HCT116 (cell line): ENCODE data around the gene AP3B1. TPM values are rescaled to one million over a fixed set of nuclear protein-coding genes. Genes with fewer than 3 reads are reported as not detected.

Experiments used
- ATAC-seq: fragments of 200-7000 bp; cut with Tn5 transposase; 2 replicates; pipeline ENCODE4 v1.9.1; 2020; ENCODE audit warnings: mild to moderate bottlenecking, moderate library complexity
- BruUV-seq: library from RNA; stranded (reverse); fragments of 400-500 nt; replicated peaks from 2 replicates; lab custom pipeline; 2021; lab: Mats Ljungman, UMichigan
- CTCF ChIA-PET: fragments of 300-600 bp; sonication (Branson Sonifier 250); formaldehyde crosslinking; loops from one replicate; lab custom pipeline; 2021; ENCODE audit warnings: antibody characterized with exemption; lab: Charles Lee
- POLR2A ChIA-PET: fragments of 300-600, 350-600 bp; sonication (Branson Sonifier 250); formaldehyde crosslinking; loops from one replicate; lab custom pipeline; 2021; ENCODE audit warnings: antibody characterized with exemption; lab: Charles Lee
- RAD21 ChIA-PET, 2 experiments: fragments of 300-600 bp; sonication (Branson Sonifier 250); formaldehyde crosslinking; loops; one replicate each; lab custom pipeline; 2023; ENCODE audit warnings: low total read pairs in 2 of 2; ENCODE audit not compliant: uncharacterized antibody in 2 of 2, unreplicated experiment in 2 of 2, low non-redundant PET in 1 of 2; lab: Charles Lee
- DNase-seq: peaks from one replicate; pipeline ENCODE4 v3.0.0-alpha.2; 2010; ENCODE audit warnings: low read depth, low spot score
- H2AFZ ChIP-seq: fragments of 200-600 bp; shearing (Covaris generic), sonication (generic); 2 replicates; pipeline ENCODE4 v1.6.1; 2017; ENCODE audit warnings: low read depth, mixed run types, mixed read lengths, antibody characterized with exemption, low read length; ENCODE audit not compliant: poor library complexity, severe bottlenecking
- H3K27ac ChIP-seq: 2 replicates; pipeline ENCODE4 v1.5.1; 2012; ENCODE audit warnings: low read depth, low read length
- H3K27me3 ChIP-seq: fragments of 200-600 bp; sonication (generic); 2 replicates; pipeline ENCODE4 v1.6.1; 2016; ENCODE audit warnings: mixed run types, low read length, mixed read lengths; ENCODE audit not compliant: insufficient read depth
- H3K36me3 ChIP-seq, 2 experiments: fragments of 200-500 bp in 1 of 2; fragments of 200-600 bp in 1 of 2; sonication (Bioruptor generic) in 1 of 2; sonication (generic) in 1 of 2; 2 replicates each; pipeline versions ENCODE4 v1.5.1 to v1.6.1; 2014 to 2016; ENCODE audit warnings: low read length in 2 of 2, inconsistent platforms in 1 of 2, mixed read lengths in 1 of 2, mixed run types in 1 of 2; ENCODE audit not compliant: insufficient read depth in 2 of 2, control insufficient read depth in 1 of 2
- H3K4me1 ChIP-seq, 2 experiments: fragments of 200-600 bp in 1 of 2; sonication (generic) in 1 of 2; 2 replicates each; pipeline versions ENCODE4 v1.5.1 to v1.6.1; 2012 to 2017; ENCODE audit warnings: low read length in 2 of 2, inconsistent platforms in 1 of 2, mild to moderate bottlenecking in 1 of 2, mixed read lengths in 1 of 2, mixed run types in 1 of 2, moderate library complexity in 1 of 2; ENCODE audit not compliant: insufficient read depth in 2 of 2, control insufficient read depth in 1 of 2
- H3K4me2 ChIP-seq: fragments of 200-600 bp; sonication (generic); 2 replicates; pipeline ENCODE4 v1.6.1; 2017; ENCODE audit warnings: mixed run types, low read length, mixed read lengths
- H3K4me3 ChIP-seq, 2 experiments: fragments of 200-600 bp in 1 of 2; sonication (generic) in 1 of 2; replicated peaks in 1 of 2; 2 replicates each; pipeline ENCODE4 v1.5.1; 2011 to 2016; ENCODE audit warnings: low read length in 2 of 2, control low read depth in 1 of 2, low read depth in 1 of 2, mild to moderate bottlenecking in 1 of 2, mixed read lengths in 1 of 2, mixed run types in 1 of 2
- H3K79me2 ChIP-seq: fragments of 200-600 bp; sonication (generic); 2 replicates; pipeline ENCODE4 v1.6.1; 2017; ENCODE audit warnings: mild to moderate bottlenecking, mixed run types, low read length, moderate library complexity, mixed read lengths; ENCODE audit not compliant: insufficient read depth
- H3K9ac ChIP-seq: fragments of 200-600 bp; sonication (generic); 2 replicates; pipeline ENCODE4 v1.6.1; 2016; ENCODE audit warnings: low read length, mixed read lengths
- H3K9me2 ChIP-seq: fragments of 200-600 bp; sonication (generic), shearing (Covaris generic); 2 replicates; pipeline ENCODE4 v1.6.1; 2017; ENCODE audit warnings: mixed run types, mild to moderate bottlenecking, moderate library complexity; ENCODE audit not compliant: insufficient read depth
- H3K9me3 ChIP-seq, 2 experiments: fragments of 200-500 bp in 1 of 2; fragments of 200-600 bp in 1 of 2; sonication (Bioruptor generic) in 1 of 2; sonication (generic) in 1 of 2; 2 replicates each; pipeline ENCODE4 v1.6.1; 2014 to 2017; ENCODE audit warnings: low read length in 2 of 2, mixed read lengths in 2 of 2, inconsistent platforms in 1 of 2, low read depth in 1 of 2, mild to moderate bottlenecking in 1 of 2, mixed run types in 1 of 2, moderate library complexity in 1 of 2; ENCODE audit not compliant: control insufficient read depth in 1 of 2, insufficient read depth in 1 of 2
- H4K20me1 ChIP-seq: fragments of 200-600 bp; sonication (generic), shearing (Covaris generic); 2 replicates; pipeline ENCODE4 v1.6.1; 2017; ENCODE audit warnings: mixed run types, mild to moderate bottlenecking, moderate library complexity; ENCODE audit not compliant: insufficient read depth
- CTCF ChIP-seq, 3 experiments: fragments of 200-600 bp in 1 of 3; sonication (generic) in 1 of 3; IDR thresholded peaks in 2 of 3; conservative IDR thresholded peaks in 1 of 3; 2 replicates each; pipeline ENCODE4 v1.5.1; 2012 to 2017; ENCODE audit warnings: low read depth in 2 of 3, low read length in 2 of 3, antibody characterized with exemption in 1 of 3, borderline replicate concordance in 1 of 3, control low read depth in 1 of 3, mild to moderate bottlenecking in 1 of 3, mixed read lengths in 1 of 3, mixed run types in 1 of 3, moderate library complexity in 1 of 3; ENCODE audit not compliant: insufficient read depth in 1 of 3
- EGR1 ChIP-seq: IDR thresholded peaks from 2 replicates; pipeline ENCODE4 v1.6.1; 2012; ENCODE audit warnings: low read depth
- ELF1 ChIP-seq: IDR thresholded peaks from 2 replicates; pipeline ENCODE4 v1.6.1; 2012; ENCODE audit warnings: low read depth, borderline replicate concordance
- EZH2phosphoT487 ChIP-seq: fragments of 200-600 bp; IDR thresholded peaks from 2 replicates; pipeline ENCODE4 v1.6.1; 2018; ENCODE audit warnings: antibody characterized with exemption, borderline replicate concordance
- FOSL1 ChIP-seq: IDR thresholded peaks from 2 replicates; pipeline ENCODE4 v1.6.1; 2012; ENCODE audit warnings: low read depth
- POLR2A ChIP-seq: IDR thresholded peaks from 2 replicates; pipeline ENCODE4 v1.7.0; 2011; ENCODE audit warnings: borderline replicate concordance; ENCODE audit not compliant: insufficient read depth, insufficient read length; ENCODE audit errors: extremely low read depth
- RAD21 ChIP-seq: IDR thresholded peaks from 2 replicates; pipeline ENCODE4 v1.6.1; 2012; ENCODE audit warnings: low read depth, mild to moderate bottlenecking
- REST ChIP-seq: IDR thresholded peaks from 2 replicates; pipeline ENCODE4 v1.6.1; 2012; ENCODE audit warnings: low read depth
- SRF ChIP-seq: IDR thresholded peaks from 2 replicates; pipeline ENCODE4 v1.6.1; 2012; ENCODE audit warnings: low read depth
- YY1 ChIP-seq: IDR thresholded peaks from 2 replicates; pipeline ENCODE4 v1.6.1; 2011; ENCODE audit warnings: low read length, low read depth, moderate library complexity, mild to moderate bottlenecking; ENCODE audit not compliant: insufficient replicate concordance; ENCODE audit errors: extremely low read depth
- ZFX ChIP-seq: fragments of 450-650 bp; IDR thresholded peaks from 2 replicates; pipeline ENCODE4 v1.6.1; 2017
- ZNF274 ChIP-seq: fragments of 200-500 bp; sonication (Bioruptor generic); IDR thresholded peaks from 2 replicates; pipeline ENCODE4 v1.6.1; 2014; ENCODE audit warnings: mild to moderate bottlenecking, low read depth, low read length, inconsistent platforms
- intact Hi-C: fragments of 100-400 bp; cut with micrococcal nuclease; formaldehyde crosslinking; loops from 2 replicates; pipeline ENCODE4 v1.10.0; 2022
- total RNA-seq: library from RNA; stranded (reverse); gene quantifications from one replicate; pipeline ENCODE4 v1.2.1, GENCODE V29; 2021; ENCODE audit not compliant: unreplicated experiment

The AP3B1 gene
- total RNA-seq, 1 experiment from 2014 or later, result 54.5 TPM

- ChIA-PET POLR2A (no interaction called here), RAD21 (no interaction called here), CTCF (no interaction called here)
- H3K27me3 ChIP-seq, result no peaks in the 10 kb centered on the region
- no peaks in the 10 kb centered on the region for H3K79me2 ChIP-seq
- DNase-seq, result no peak
- H3K9ac ChIP-seq, result no peak overlapping the region
- no peak overlapping the region for H2AFZ ChIP-seq
- no TSS peak for BruUV-seq
- H3K9me2 ChIP-seq, result no peaks in the 10 kb centered on the region
- H3K4me3 ChIP-seq, result no peak overlapping the region
- no peak for ATAC-seq
- no peak overlapping the region for H3K27ac ChIP-seq
- H3K4me2 ChIP-seq, result no peak overlapping the region
- H4K20me1 ChIP-seq, result no peaks in the 10 kb centered on the region
- intact Hi-C loops, result loop anchor here (5.0 kb wide), 1 partner anchor 138 kb away; no protein-coding TSS in a partner anchor
- H3K9me3 ChIP-seq, result no peaks in the 10 kb centered on the region
- no peaks in the 10 kb centered on the region for H3K4me1 ChIP-seq
- TF ChIP-seq REST (no peak), CTCF (IDR thresholded peaks at IDR 0.05 in 2 of 3, conservative IDR thresholded peaks at IDR 0.05 in 1 of 3; ENCODE audit: borderline replicate concordance in 1 of 3, insufficient read depth in 1 of 3, low read depth in 2 of 3, low read length in 2 of 3) (no peak), FOSL1 (no peak), YY1 (no peak), ZNF274 (no peak), ELF1 (no peak), RAD21 (no peak), SRF (no peak), EZH2phosphoT487 (no peak), EGR1 (no peak), ZFX (no peak), POLR2A (no peak)
- peaks cover 0 to 2% of the 10 kb centered on the region in 2 experiments; a peak in 1 of 4 replicates for H3K36me3 ChIP-seq
Observed at GRCh38 chr5:78005021-78005785, 289.3 kb downstream of the AP3B1 start.
